ENCODE data around the gene FREY1.
"Not testable (repeated sequence)": the region's sequence is repeated elsewhere in the genome, so short reads cannot be mapped to it uniquely, and the experiment has no call there.

Gene FREY1

GRCh38 chr11:45910623-45911022 is 3.6 kb upstream of the FREY1 start:
- no peak for DNase-seq

DNA sequence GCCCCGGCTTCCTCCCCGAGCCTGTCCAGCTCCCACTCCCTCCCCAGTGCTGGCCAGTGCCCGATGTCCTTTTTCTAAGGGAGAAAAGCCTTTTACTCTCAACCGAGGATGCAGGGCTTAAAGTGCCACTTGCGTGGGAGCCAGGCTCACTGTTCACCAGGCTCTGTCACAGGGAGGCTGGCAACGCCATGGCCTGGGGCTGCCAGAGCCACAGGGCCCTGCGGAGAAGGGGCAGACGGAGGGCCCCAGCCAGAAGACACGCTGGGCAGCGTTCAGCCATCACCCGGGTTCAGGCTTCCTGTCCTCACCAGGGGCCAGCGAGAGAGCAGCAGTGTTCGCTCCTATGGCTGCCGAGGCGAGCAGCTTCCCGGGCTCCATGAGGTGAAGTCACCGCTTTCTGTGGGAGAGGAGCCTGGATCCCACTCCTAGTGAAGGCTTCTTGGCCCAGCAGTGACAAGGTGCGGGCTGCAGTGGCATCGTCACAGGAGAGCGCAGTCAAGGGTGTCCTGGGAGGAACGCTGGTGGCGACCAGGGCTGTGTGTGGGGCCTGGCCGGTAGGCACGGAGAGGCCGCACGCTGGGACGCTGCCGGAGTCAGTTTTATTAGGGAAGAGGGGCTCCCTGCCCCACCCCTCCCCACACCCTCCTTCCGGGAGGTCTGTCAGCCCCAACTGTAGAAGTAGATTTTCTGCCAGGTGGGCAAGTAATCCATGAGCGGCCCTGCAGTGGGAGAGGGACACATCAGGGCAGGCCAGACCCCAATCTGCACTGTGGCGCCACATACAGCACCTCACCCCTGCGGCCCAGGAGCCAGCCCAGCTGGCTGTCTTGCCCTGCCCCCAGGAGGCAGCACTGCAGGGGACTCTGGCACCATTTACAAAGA is 2.8 kb upstream of the FREY1 start:
- DNase-seq = no peak

DNA sequence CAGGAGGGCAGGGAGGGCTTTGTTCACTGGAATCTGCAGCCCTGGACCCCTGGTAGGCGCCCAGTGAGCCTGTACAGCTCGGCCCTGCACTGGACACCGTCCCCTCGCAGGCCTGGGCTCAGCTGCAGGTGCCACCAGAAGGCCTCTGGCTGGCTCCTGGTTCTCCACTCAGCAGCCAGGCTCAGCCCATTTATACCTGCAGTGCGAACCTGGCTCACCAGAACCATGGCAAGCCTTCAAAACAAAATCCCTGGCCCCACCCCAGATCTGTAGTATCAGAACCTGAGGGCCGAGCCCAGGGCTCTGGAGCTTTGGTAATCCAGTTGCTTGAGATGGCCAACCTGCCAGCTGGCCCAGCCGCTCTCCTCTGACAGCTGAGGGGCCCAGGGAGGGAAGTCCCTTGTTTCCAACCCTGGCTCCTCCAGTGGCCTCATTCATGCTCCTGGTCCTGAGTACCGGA is 870 bp upstream of the FREY1 start:
- DNase-seq = no peak

DNA sequence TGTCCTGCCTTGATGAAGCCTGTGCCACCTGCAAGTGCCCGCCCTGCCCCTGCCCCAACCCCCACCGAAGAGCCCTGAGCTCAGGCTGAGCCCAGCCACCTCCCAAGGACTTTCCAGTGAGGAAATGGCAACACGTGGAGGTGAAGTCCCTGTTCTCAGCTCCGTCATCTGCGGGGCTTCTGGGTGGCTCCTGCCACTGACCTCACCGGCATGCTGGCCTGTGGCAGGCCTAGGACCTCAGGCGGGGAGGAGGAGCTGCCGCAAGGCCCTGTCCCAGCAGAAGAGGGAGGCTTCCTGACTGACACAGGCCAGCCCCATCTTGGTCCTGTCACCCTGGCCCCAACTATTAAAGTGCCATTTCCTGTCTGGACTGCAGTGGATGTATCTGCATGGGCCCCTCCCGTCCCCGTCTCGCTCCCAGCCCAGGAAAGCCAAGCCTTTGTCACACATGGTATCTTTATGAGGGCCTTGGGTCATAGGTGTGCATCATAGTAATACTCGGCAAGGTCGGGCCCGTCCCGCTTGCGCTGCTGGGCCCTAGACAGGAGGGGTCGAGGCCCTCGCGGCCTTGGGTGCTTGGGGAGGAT is 882 bp downstream of the FREY1 start:
- no peak for DNase-seq

DNA sequence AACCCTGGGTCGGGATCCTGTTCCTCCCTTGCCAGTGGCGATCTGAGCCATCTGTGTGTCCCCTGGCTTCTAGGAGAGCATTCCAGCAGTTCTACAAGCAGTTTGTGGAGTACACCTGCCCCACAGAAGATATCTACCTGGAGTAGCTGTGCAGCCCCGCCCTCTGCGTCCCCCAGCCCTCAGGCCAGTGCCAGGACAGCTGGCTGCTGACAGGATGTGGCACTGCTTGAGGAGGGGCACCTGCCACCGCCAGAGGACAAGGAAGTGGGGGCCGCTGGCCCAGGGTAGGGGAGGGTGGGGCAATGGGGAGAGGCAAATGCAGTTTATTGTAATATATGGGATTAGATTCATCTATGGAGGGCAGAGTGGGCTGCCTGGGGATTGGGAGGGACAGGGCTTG is 1.5 kb downstream of the FREY1 start:
- DNase-seq = not testable (repeated sequence)

DNA sequence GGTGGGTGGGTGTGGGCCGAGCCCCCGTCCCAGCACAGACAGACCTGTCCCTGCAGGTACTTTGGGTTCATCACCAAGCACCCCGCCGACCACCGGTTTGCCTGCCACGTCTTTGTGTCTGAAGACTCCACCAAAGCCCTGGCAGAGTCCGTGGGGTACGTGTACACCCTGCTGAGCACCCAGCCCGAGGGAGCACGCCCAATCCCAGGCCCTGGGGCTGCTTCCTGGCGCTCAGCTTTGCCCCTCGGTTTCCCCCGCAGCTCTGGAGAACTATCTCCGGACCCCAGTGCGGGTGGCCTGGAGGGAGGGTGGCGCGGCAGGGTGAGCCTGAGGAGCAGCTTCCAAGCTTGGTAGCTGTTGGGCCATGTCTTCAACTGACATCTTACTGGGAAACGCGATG is 2.0 kb downstream of the FREY1 start:
- no peak for DNase-seq

DNA sequence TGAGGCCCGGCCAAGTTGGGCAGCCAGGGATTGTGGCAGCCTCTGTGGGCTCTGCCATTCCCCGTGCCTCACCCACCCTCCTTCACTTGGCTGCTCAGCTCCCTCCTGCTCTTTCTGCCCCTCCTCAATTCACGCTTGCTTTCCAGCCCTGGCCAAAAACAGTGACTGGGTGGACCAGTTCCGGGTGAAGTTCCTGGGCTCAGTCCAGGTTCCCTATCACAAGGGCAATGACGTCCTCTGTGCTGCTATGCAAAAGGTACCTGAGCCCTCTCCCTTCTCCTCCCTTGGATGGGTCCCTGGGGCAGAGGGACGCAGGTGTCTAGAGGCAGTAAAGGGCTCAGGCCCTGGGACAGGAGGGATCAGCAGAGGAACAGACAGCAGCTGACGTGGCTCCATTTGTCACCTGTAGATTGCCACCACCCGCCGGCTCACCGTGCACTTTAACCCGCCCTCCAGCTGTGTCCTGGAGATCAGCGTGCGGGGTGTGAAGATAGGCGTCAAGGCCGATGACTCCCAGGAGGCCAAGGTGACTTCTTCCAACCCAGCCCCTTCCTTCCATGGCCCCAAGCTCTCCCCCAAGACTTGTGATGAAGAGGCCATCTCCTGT is 2.7 kb downstream of the FREY1 start:
- no peak for DNase-seq

- DNase-seq = no peak
Measured at GRCh38 chr11:45902452-45903380, 4.4 kb downstream of the FREY1 start.

DNA sequence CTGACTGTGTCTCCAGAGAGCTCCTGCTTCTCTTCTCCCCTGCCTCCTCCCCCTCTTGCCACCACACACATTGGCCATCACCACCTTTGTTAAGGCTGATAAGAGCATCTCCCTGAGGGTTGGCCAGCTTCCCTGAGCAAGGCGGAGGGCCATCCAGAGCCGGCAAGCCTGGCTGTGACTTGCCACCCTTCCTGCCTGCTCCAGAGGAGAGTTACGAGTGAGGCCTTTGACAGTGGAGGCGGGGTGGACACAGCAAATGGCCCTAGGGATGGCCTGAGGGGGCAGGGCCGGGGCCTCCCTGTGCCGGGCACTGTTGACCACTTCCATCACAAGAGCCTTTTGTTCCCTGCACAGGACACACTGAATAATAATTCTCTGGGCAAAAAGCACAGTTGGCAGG is 5.4 kb downstream of the FREY1 start:
- no peak for DNase-seq

- no peak for DNase-seq
Measured at GRCh38 chr11:45900916-45901617, 6.0 kb downstream of the FREY1 start.

GRCh38 chr11:45900175-45900800 is 6.8 kb downstream of the FREY1 start:
- DNase-seq = not testable (repeated sequence)

GRCh38 chr11:45899448-45900174 is 7.5 kb downstream of the FREY1 start:
- DNase-seq = peak in 1 of 2 donors; percentile 42

- DNase-seq = no peak
Measured at GRCh38 chr11:45899086-45899447, 8.0 kb downstream of the FREY1 start.

DNA sequence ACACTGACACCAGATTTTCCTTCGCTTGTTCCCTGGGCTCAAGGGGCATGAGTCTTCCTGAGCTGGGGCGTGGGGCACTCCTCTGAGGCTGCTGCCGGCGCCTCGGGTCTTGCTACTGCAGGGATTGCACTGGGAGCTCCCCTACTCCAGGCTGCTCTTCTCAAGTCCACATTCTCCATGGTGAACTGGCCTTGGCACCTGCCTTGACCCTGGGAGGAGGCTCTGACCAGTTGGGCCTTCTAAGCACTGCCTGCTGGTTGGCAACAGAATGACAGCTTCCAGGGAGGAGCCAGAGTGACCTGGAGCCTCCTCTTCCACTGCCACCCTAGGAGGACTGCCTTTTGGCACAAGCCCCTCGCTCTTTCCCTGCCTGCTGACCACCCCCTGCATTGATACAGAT is 9.5 kb downstream of the FREY1 start:
- no peak for DNase-seq

GRCh38 chr11:45896422-45896984 is 10.6 kb downstream of the FREY1 start:
- no peak for DNase-seq

DNA sequence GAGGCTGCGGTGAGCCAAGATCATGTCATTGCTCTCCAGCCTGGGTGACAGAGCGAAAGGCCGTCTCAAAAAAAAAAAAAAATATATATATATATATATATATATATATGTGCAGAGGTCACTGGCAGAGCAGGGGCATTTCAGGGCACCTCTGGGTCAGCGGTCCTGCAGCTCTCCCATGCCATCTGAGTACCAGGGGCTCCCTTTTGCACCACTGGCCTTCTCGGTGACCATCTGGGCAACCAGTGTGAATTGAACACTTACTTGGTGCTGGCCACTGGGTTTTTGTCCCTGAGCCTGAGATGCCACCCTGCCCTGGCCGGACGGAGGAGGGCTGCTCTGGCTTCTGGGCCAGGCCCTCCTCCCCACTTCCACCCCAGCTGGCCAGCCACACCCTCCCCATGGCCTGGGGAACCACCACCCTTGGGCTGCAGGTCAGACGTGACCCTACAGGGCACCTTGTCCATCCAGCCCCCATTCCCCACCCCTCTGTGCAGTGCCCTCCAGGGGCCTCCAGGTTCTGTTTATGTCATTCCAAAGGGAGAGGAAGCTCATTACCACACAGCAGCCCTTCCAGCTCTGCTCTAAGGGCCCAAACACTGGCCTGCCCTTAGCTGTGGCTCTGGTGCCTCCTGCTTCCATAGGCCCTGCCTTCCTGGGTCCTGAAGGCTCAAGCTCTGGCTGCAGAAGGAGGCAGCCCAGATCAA is 11.4 kb downstream of the FREY1 start:
- no peak for DNase-seq

- DNase-seq = no peak
Measured at GRCh38 chr11:45894555-45895247, 12.4 kb downstream of the FREY1 start.

DNA sequence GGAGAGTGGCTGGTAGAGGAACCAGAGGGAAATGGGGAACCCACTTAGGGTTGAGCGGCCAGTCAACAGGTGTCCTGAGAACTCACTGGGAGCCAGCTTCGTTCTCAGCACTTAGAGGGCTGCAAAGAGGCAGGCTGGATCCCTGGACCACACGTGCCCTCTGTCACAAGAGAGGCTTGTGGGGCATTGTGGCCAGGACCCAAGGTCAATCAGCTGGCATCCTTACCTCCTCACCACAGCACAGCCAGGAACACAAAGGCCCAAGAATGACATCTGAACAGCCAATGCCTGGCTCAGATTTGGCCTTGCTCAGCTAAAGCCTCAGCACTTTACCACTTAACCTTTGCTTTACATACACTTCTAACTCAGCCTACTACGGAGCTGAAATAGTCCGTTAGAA is 14.2 kb downstream of the FREY1 start:
- DNase-seq = no peak

DNA sequence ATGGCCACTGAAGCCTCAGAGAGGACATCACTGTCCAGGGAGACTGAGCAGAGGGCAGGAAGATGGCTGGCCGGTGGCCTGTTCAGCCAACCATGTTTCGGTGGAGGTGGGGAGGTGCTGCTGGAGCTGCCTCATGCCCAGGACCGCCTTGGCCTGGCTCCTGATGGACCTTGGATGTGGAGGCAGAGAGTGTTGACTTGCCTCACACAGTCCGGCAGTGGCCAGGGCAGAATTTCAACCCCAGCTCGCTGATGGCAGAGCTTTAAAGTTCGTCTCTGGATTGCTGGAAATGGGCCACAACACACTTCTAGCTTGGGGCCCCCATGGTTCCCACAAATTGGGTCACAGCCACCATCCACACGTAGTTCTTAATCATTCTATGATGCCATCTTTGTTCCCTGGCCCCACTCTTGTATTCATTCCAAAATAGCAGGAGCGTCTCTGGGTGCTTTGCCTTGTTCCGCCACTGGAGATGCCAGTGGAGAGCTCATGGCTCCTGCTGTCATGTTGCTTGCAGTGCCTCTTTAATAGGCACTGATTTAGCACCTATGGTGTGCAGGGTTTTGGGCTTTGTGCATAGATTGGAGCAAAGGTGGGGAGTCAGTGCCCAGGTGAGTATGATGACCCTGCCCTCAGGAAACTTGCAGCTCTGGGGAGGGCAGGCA is 16.1 kb downstream of the FREY1 start:
- no peak for DNase-seq

All from bone marrow (tissue), 2 donors.